ENCODE measurements around the gene TMPRSS11A. TPM values are rescaled to one million over a fixed set of nuclear protein-coding genes. Genes with fewer than 3 reads are reported as not detected.

TMPRSS11A gene
- total RNA-seq, 4 donors from 2014 or later = not detected

DNA sequence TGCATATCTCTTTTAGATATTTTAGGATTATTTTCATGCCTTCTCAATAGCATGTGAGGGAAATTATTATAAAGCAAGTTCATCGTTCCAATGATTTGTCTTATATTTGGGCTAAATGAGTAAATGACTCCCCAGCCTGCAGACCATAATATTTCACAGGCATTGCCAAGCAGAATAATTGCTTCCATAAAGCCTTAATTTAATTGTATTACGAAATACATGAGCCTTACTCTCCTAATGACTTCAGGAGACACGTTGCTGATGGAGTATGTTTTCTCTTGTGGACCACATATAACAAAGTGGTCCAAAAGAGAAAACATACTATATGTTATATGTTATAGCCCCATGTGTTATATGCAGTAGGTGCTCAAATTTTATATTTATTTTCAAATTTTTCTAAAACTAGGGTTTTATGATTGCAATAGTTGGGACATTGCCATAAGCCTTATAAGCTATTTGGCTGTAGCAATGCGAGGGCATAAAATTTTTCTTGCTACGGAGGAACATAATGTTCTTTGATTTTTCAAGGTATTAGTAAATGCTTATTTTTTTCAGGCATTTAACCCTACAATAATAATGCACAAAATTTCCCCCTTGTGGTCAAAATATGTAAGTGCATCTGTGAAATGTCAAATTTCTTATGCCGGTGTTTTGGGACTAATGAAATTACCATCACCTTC lies 53.2 kb downstream of the TMPRSS11A start:
- no peak overlapping the region for H3K27ac ChIP-seq
- H3K4me1 ChIP-seq = no peaks in the 10 kb centered on the region
- no peaks in the 10 kb centered on the region for H3K9me3 ChIP-seq
- intact Hi-C loops (cut with DNase I; ENCODE audit: low total_unique reads) = no loop called here
- H3K4me3 ChIP-seq = no peak overlapping the region
- TF ChIP-seq POLR2A (IDR thresholded peaks at IDR 0.05) (no peak), CTCF (IDR thresholded peaks at IDR 0.05 in 4 of 5, conservative IDR thresholded peaks at IDR 0.05 in 1 of 5) (peak in 3 of 5 experiments; percentile 17 to 46 (median 41))
- ATAC-seq (no peak), DNase-seq (no peak)
- H3K36me3 ChIP-seq = no peaks in the 10 kb centered on the region
- H3K27me3 ChIP-seq = no peaks in the 10 kb centered on the region
- in situ Hi-C loops (cut with MboI; ENCODE audit: low sequenced_read_pairs in 4 of 4) = no loop called here

GRCh38 chr4:67907650-67908049 lies 55.6 kb downstream of the TMPRSS11A start:
- Histone ChIP-seq H3K4me3 (no peak overlapping the region), H3K4me1 (no peaks in the 10 kb centered on the region), H3K9me3 (no peaks in the 10 kb centered on the region), H3K27me3 (no peaks in the 10 kb centered on the region), H3K27ac (no peak overlapping the region), H3K36me3 (no peaks in the 10 kb centered on the region)
- TF ChIP-seq POLR2A (IDR thresholded peaks at IDR 0.05) = no peak
- TF ChIP-seq CTCF (IDR thresholded peaks at IDR 0.05 in 4 of 5, conservative IDR thresholded peaks at IDR 0.05 in 1 of 5) = no peak
- ATAC-seq (no peak), DNase-seq (no peak)
- in situ Hi-C loops (cut with MboI; ENCODE audit: low sequenced_read_pairs in 4 of 4) = no loop called here
- intact Hi-C loops (cut with DNase I; ENCODE audit: low total_unique reads) = no loop called here

DNA sequence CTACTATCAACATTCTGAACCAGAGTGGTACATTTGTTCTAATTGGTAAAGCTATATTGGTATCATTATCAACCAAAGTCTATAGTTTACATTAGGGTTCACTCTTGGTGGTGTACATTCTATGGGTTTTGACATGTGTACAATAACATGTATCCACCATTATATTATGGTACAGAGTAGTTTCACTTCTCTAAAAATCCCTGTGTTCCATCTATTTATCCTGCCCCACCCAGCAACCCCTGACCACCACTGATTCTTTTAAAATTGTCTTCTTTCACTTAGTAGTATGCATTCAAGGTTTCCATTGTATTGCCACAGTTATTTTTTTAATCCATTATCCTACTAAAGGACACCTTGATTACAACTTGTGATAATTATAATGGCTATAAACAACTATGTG lies 64.2 kb downstream of the TMPRSS11A start:
- DNase-seq (no peak), ATAC-seq (no peak)
- Histone ChIP-seq H3K4me3 (no peak overlapping the region), H3K9me3 (no peaks in the 10 kb centered on the region), H3K36me3 (no peaks in the 10 kb centered on the region), H3K4me1 (no peaks in the 10 kb centered on the region), H3K27ac (no peak overlapping the region), H3K27me3 (no peaks in the 10 kb centered on the region)
- in situ Hi-C loops (cut with MboI; ENCODE audit: low sequenced_read_pairs in 4 of 4) (no loop called here), intact Hi-C loops (cut with DNase I; ENCODE audit: low total_unique reads) (no loop called here)
- TF ChIP-seq POLR2A (IDR thresholded peaks at IDR 0.05) (no peak), CTCF (IDR thresholded peaks at IDR 0.05 in 4 of 5, conservative IDR thresholded peaks at IDR 0.05 in 1 of 5) (no peak)

DNA sequence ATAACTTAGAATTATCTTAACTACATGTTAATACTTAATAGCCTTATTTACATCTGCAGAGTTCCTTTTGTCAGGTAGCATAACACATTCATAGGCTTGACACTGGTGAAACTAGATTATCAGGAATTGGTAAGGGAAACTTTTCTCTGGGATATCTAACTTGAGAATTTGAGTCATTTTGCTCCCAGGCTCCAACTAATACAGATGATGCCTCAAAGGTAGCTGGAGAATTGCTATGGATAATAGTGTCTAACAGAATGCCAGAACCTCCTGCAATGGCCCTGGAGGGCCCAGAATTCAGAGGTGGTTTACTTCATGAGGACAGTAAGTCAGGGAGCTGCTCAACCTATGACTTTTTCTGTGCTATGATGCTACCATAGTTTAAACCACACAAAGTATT lies 65.6 kb downstream of the TMPRSS11A start:
- H3K27me3 ChIP-seq = no peaks in the 10 kb centered on the region
- ATAC-seq (no peak), DNase-seq (no peak)
- H3K4me3 ChIP-seq = no peak overlapping the region
- no peaks in the 10 kb centered on the region for H3K4me1 ChIP-seq
- no peaks in the 10 kb centered on the region for H3K9me3 ChIP-seq
- H3K36me3 ChIP-seq = no peaks in the 10 kb centered on the region
- in situ Hi-C loops (cut with MboI; ENCODE audit: low sequenced_read_pairs in 4 of 4) = no loop called here
- no peak overlapping the region for H3K27ac ChIP-seq
- TF ChIP-seq POLR2A (IDR thresholded peaks at IDR 0.05) (no peak), CTCF (IDR thresholded peaks at IDR 0.05 in 4 of 5, conservative IDR thresholded peaks at IDR 0.05 in 1 of 5) (no peak)
- intact Hi-C loops (cut with DNase I; ENCODE audit: low total_unique reads) = no loop called here

Data from gastrocnemius medialis (tissue), 4 donors.